K562 (cell line): ENCODE data around the gene DUOX2. TPM values are rescaled to one million over a fixed set of nuclear protein-coding genes. Genes with fewer than 3 reads are reported as not detected.

Source experiments
- ATAC-seq: fragments of 200-7000 bp; cut with Tn5 transposase; 3 replicates; pipeline ENCODE4 v1.9.1; 2020; ENCODE audit warnings: moderate library complexity
- BruUV-seq: library from RNA; stranded (reverse); fragments of 400-500 nt; replicated peaks from 2 replicates; lab custom pipeline; 2021; lab: Mats Ljungman, UMichigan
- CTCF ChIA-PET: fragments of 300-600 bp; formaldehyde crosslinking; extraction: SDS; loops from one replicate; lab custom pipeline; 2021; ENCODE audit warnings: low intra/inter-chr PET ratio; lab: Yijun Ruan, JAX
- POLR2A ChIA-PET: fragments of 300-600, 350-650 bp; sonication (Branson Sonifier 250); formaldehyde crosslinking; extraction: SDS; loops from one replicate; lab custom pipeline; 2021; ENCODE audit warnings: antibody characterized with exemption, inconsistent platforms; lab: Yijun Ruan, JAX
- DNase-seq, 4 experiments: peaks; one replicate each; pipeline versions ENCODE4 v3.0.0 to v3.0.0-alpha.2; 2011 to 2018; ENCODE audit warnings: low spot score in 3 of 4, mixed read lengths in 3 of 4; ENCODE audit errors: extremely low read depth in 1 of 4
- FAIRE-seq: peaks from 2 replicates; lab custom pipeline; 2011; peaks lifted over from hg19 to GRCh38; lab: Jason Lieb, UNC
- H2AFZ ChIP-seq: 2 replicates; pipeline ENCODE4 v1.6.0; 2011; ENCODE audit warnings: low read depth, low read length, control low read depth, inconsistent platforms
- H3K27ac ChIP-seq: fragments of 200-600 bp; 3 replicates; pipeline ENCODE4 v1.8.0; 2011; ENCODE audit warnings: low read depth, mild to moderate bottlenecking, control low read depth, inconsistent platforms, low read length, moderate library complexity, mixed read lengths; ENCODE audit errors: extremely low read depth
- H3K27me3 ChIP-seq, 2 experiments: fragments of 300-600 bp in 1 of 2; 2 replicates in 1 of 2; 3 replicates in 1 of 2; pipeline versions ENCODE4 v1.6.0 to v1.8.0; 2011; ENCODE audit warnings: inconsistent platforms in 2 of 2, low read length in 2 of 2, mild to moderate bottlenecking in 1 of 2, mixed read lengths in 1 of 2, moderate library complexity in 1 of 2; ENCODE audit not compliant: control insufficient read depth in 2 of 2, insufficient read depth in 2 of 2
- H3K36me3 ChIP-seq: fragments of 300-600 bp; 3 replicates; pipeline ENCODE4 v1.8.0; 2011; ENCODE audit warnings: mild to moderate bottlenecking, low read length, inconsistent platforms; ENCODE audit not compliant: control insufficient read depth, insufficient read depth
- H3K4me1 ChIP-seq, 2 experiments: fragments of 200-600 bp in 1 of 2; replicated peaks in 1 of 2; 2 replicates in 1 of 2; 3 replicates in 1 of 2; pipeline versions ENCODE4 v1.5.1 to v1.8.0; 2011; ENCODE audit warnings: inconsistent platforms in 2 of 2, low read length in 2 of 2, mild to moderate bottlenecking in 1 of 2, mixed read lengths in 1 of 2, moderate library complexity in 1 of 2; ENCODE audit not compliant: control insufficient read depth in 2 of 2, insufficient read depth in 2 of 2
- H3K4me2 ChIP-seq: 2 replicates; pipeline ENCODE4 v1.6.1; 2011; ENCODE audit warnings: low read length, control low read depth, inconsistent platforms, mixed read lengths; ENCODE audit not compliant: insufficient read depth
- H3K4me3 ChIP-seq: fragments of 200-600 bp; sonication (generic), shearing (Covaris generic); 2 replicates; pipeline ENCODE4 v1.5.1; 2016; ENCODE audit warnings: control low read depth, inconsistent platforms
- H3K79me2 ChIP-seq: fragments of 200-600 bp; 3 replicates; pipeline ENCODE4 v1.8.0; 2011; ENCODE audit warnings: low read length, inconsistent platforms; ENCODE audit not compliant: control insufficient read depth, insufficient read depth
- H3K9ac ChIP-seq, 2 experiments: 2 replicates each; pipeline versions ENCODE4 v1.6.0 to v1.6.1; 2011; ENCODE audit warnings: low read depth in 2 of 2, low read length in 2 of 2, control low read depth in 1 of 2, inconsistent platforms in 1 of 2, mild to moderate bottlenecking in 1 of 2, mixed read lengths in 1 of 2; ENCODE audit not compliant: insufficient read depth in 1 of 2
- H3K9me1 ChIP-seq: one replicate; pipeline ENCODE4 v1.6.0; 2011; ENCODE audit warnings: inconsistent platforms, mild to moderate bottlenecking, low read length, moderate library complexity; ENCODE audit not compliant: control insufficient read depth, insufficient read depth
- H3K9me3 ChIP-seq: replicated peaks from 2 replicates; pipeline ENCODE4 v1.5.1; 2011; ENCODE audit warnings: low read depth, low read length, inconsistent platforms; ENCODE audit not compliant: control insufficient read depth, insufficient read depth
- H4K20me1 ChIP-seq: replicated peaks from 2 replicates; pipeline ENCODE4 v1.6.1; 2011; ENCODE audit warnings: low read length, inconsistent platforms, mixed read lengths; ENCODE audit not compliant: control insufficient read depth, insufficient read depth
- ATF7 ChIP-seq: fragments of 450-650 bp; IDR thresholded peaks from 2 replicates; pipeline ENCODE4 v1.7.1; 2014; ENCODE audit warnings: mild to moderate bottlenecking, moderate library complexity
- CREM ChIP-seq: IDR thresholded peaks from 2 replicates; pipeline ENCODE4 v1.6.1; 2014; ENCODE audit warnings: antibody characterized with exemption, low read depth
- EHMT2 ChIP-seq: fragments of 450-650 bp; IDR thresholded peaks from 2 replicates; pipeline ENCODE4 v1.6.1; 2018; ENCODE audit warnings: antibody characterized with exemption
- HCFC1 ChIP-seq: IDR thresholded peaks from 2 replicates; pipeline ENCODE4 v1.6.1; 2012; ENCODE audit warnings: low read depth, low read length, improper control_type of control experiment
- KLF10 ChIP-seq: fragments of 250-450 bp; sonication (Bioruptor Pico); IDR thresholded peaks from 2 replicates; pipeline ENCODE4 v1.6.1; 2021; ENCODE audit warnings: matching md5 sums
- NCOA2 ChIP-seq, 2 experiments: fragments of 450-650 bp; IDR thresholded peaks; 2 replicates each; pipeline ENCODE4 v1.6.1; 2018; ENCODE audit warnings: mild to moderate bottlenecking in 2 of 2, moderate library complexity in 1 of 2; ENCODE audit not compliant: partially characterized antibody in 2 of 2
- SAFB2 ChIP-seq: fragments of 200-400 bp; formaldehyde crosslinking; IDR thresholded peaks from 2 replicates; pipeline ENCODE4 v1.6.1; 2018; ENCODE audit warnings: borderline replicate concordance, low read length, low read depth, moderate library complexity; ENCODE audit not compliant: severe bottlenecking
- STAT5B ChIP-seq: fragments of 250-450 bp; sonication (Bioruptor Pico); IDR thresholded peaks from 2 replicates; pipeline ENCODE4 v1.8.0; 2021; ENCODE audit warnings: mild to moderate bottlenecking, inconsistent platforms
- TRIM28 ChIP-seq: fragments of 450-650 bp; IDR thresholded peaks from 2 replicates; pipeline ENCODE4 v1.6.1; 2017
- ZNF282 ChIP-seq: sonication (generic); formaldehyde crosslinking; IDR thresholded peaks from 2 replicates; pipeline ENCODE4 v1.8.1; 2023; ENCODE audit warnings: missing genetic modification reagents
- WGBS: fragments of 100-300 bp; shearing (Covaris generic); methylation state at CpG from one replicate; pipeline ENCODE4 v1.1.6; 2016; ENCODE audit warnings: low coverage, mixed read lengths; ENCODE audit not compliant: insufficient coverage; ENCODE audit errors: missing lambda C conversion rate; 5-methylcytosine and 5-hydroxymethylcytosine counted together
- in situ Hi-C: fragments of 300-500 bp; cut with MboI; formaldehyde crosslinking; loops from 4 replicates; pipeline ENCODE4 v1.15.0; 2018; ENCODE audit warnings: inconsistent platforms, mixed read lengths
- intact Hi-C: fragments of 100-400 bp; cut with micrococcal nuclease; formaldehyde crosslinking; loops from 2 replicates; pipeline ENCODE4 v1.14.2; 2022
- polyA plus RNA-seq, 8 experiments: library from polyadenylated mRNA; depleted of rRNA in 4 of 8; stranded (reverse) in 5 of 8; unstranded in 3 of 8; fragments of >200 nt; fragmentation: Nextera tagmentation in 2 of 8; fragmentation: Illumina TruSeq in 1 of 8; extraction: Ambion mirVana in 2 of 8; extraction: Trizol in 1 of 8; gene quantifications; 2 replicates each; pipeline versions ENCODE4 v1.2.1 to v1.2.3, GENCODE V29; 2011 to 2014; ENCODE audit warnings: inconsistent platforms in 1 of 8, missing spikeins in 1 of 8
- total RNA-seq, 7 experiments: library from RNA; depleted of rRNA in 6 of 7; stranded (reverse); fragments of >200 nt in 6 of 7; fragmentation: Illumina TruSeq in 2 of 7; extraction: Trizol in 2 of 7; gene quantifications; 2 replicates each; pipeline versions ENCODE4 v1.2.1 to v1.2.3, GENCODE V29; 2011 to 2021; ENCODE audit warnings: low replicate concordance in 1 of 7
- TF ChIP-seq, protein P1 (sequence below), 2 experiments: fragments of 450-650 bp in 1 of 2; sonication (generic) in 1 of 2; formaldehyde crosslinking in 1 of 2; IDR thresholded peaks; 2 replicates each; pipeline versions ENCODE4 v1.7.1 to v1.9.0; 2016 to 2022; ENCODE audit warnings: inconsistent platforms in 1 of 2, mild to moderate bottlenecking in 1 of 2, missing genetic modification reagents in 1 of 2
- TF ChIP-seq, protein P2 (sequence below): fragments of 250-450 bp; sonication (Bioruptor Pico); IDR thresholded peaks from 2 replicates; pipeline ENCODE4 v1.5.0; 2020; ENCODE audit warnings: mild to moderate bottlenecking, borderline replicate concordance

The DUOX2 gene
- total and polyA plus RNA-seq, 9 of the 15 experiments (the other 6 are each of a cell fraction or from before 2014, with no cell fraction given): 0.01 to 0.03 (median 0.02) TPM; not detected in 6

DNA sequence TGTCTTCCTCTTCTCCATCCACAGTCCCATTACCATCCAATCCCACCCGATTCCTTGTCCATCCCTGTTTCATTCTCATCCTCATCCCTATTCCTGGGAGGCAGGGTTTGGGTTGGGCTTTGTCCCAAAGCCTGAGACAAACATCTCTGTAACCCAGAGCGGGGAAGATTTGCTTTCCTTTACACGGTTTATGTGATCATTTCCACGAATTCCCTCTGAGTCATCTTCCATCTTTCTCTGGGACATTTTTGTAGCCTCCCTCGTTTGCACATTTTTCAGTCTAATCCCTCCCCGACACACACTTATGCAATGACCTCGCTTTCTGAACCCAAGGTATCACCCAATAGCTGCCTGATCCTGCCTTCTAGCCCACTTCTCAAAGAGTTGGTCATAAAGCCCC, 22.8 kb downstream of the DUOX2 start:
- Histone ChIP-seq H3K9me1 (no peaks in the 10 kb centered on the region), H3K27me3 (no peaks in the 10 kb centered on the region), H3K9me3 (no peaks in the 10 kb centered on the region), H3K9ac (no peak overlapping the region), H3K36me3 (no peaks in the 10 kb centered on the region), H3K4me3 (no peak overlapping the region), H4K20me1 (no peaks in the 10 kb centered on the region), H3K79me2 (no peaks in the 10 kb centered on the region), H2AFZ (peak overlapping the region; percentile 58; the same call in 1 of the 2 replicates), H3K4me2 (peak overlapping the region; percentile 25; the same call in 1 of the 2 replicates), H3K27ac (no peak overlapping the region), H3K4me1 (peaks cover 18 to 29% of the 10 kb centered on the region in 2 experiments)
- FAIRE-seq: peak; percentile 49
- ATAC-seq: 0 out of 3 replicates have a peak, but pooled peaks have one; percentile 9
- BruUV-seq: no TSS peak
- ChIA-PET CTCF (interaction anchor here (0.8 kb wide), 1 partner anchor 340 kb away, joined by 3 read pairs; no protein-coding TSS in a partner anchor), POLR2A (interaction anchor here (0.6 to 0.7 kb wide), 2 partner anchors 123 to 362 kb away, joined by 3 read pairs; no protein-coding TSS in a partner anchor)
- WGBS: 5% methylated on average over 6 of the region's 7 CpGs
- DNase-seq: peak in 2 of 4 experiments; percentile 33 to 56
- intact Hi-C loops (no loop called here), in situ Hi-C loops (no loop called here)
- TF ChIP-seq EHMT2: peak; percentile 56; the same call in 1 of the 2 replicates
- TF ChIP-seq CREM: no peak
- no peak for TF ChIP-seq KLF10 (CRISPR knock-in tag)
- TF ChIP-seq, protein P1, sequence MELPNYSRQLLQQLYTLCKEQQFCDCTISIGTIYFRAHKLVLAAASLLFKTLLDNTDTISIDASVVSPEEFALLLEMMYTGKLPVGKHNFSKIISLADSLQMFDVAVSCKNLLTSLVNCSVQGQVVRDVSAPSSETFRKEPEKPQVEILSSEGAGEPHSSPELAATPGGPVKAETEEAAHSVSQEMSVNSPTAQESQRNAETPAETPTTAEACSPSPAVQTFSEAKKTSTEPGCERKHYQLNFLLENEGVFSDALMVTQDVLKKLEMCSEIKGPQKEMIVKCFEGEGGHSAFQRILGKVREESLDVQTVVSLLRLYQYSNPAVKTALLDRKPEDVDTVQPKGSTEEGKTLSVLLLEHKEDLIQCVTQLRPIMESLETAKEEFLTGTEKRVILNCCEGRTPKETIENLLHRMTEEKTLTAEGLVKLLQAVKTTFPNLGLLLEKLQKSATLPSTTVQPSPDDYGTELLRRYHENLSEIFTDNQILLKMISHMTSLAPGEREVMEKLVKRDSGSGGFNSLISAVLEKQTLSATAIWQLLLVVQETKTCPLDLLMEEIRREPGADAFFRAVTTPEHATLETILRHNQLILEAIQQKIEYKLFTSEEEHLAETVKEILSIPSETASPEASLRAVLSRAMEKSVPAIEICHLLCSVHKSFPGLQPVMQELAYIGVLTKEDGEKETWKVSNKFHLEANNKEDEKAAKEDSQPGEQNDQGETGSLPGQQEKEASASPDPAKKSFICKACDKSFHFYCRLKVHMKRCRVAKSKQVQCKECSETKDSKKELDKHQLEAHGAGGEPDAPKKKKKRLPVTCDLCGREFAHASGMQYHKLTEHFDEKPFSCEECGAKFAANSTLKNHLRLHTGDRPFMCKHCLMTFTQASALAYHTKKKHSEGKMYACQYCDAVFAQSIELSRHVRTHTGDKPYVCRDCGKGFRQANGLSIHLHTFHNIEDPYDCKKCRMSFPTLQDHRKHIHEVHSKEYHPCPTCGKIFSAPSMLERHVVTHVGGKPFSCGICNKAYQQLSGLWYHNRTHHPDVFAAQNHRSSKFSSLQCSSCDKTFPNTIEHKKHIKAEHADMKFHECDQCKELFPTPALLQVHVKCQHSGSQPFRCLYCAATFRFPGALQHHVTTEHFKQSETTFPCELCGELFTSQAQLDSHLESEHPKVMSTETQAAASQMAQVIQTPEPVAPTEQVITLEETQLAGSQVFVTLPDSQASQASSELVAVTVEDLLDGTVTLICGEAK (IDR thresholded peaks at IDR 0.05): no peak; the same call in 1 of the 2 replicates
- TF ChIP-seq, protein P1 (CRISPR knock-in tag; IDR thresholded peaks at IDR 0.05): no peak
- TF ChIP-seq, protein P2, sequence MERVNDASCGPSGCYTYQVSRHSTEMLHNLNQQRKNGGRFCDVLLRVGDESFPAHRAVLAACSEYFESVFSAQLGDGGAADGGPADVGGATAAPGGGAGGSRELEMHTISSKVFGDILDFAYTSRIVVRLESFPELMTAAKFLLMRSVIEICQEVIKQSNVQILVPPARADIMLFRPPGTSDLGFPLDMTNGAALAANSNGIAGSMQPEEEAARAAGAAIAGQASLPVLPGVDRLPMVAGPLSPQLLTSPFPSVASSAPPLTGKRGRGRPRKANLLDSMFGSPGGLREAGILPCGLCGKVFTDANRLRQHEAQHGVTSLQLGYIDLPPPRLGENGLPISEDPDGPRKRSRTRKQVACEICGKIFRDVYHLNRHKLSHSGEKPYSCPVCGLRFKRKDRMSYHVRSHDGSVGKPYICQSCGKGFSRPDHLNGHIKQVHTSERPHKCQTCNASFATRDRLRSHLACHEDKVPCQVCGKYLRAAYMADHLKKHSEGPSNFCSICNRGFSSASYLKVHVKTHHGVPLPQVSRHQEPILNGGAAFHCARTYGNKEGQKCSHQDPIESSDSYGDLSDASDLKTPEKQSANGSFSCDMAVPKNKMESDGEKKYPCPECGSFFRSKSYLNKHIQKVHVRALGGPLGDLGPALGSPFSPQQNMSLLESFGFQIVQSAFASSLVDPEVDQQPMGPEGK (CRISPR knock-in tag): no peak
- TF ChIP-seq STAT5B (CRISPR knock-in tag): no peak
- no peak for TF ChIP-seq HCFC1
- TF ChIP-seq SAFB2: no peak
- TF ChIP-seq ATF7: peak; percentile 61
- TF ChIP-seq ZNF282 (CRISPR knock-in tag): no peak
- TF ChIP-seq TRIM28: no peak
- TF ChIP-seq NCOA2 (IDR thresholded peaks at IDR 0.05; ENCODE audit: partially characterized antibody in 2 of 2): no peak
